H1 (cell line): Measurements from ENCODE around the gene CHST12. TPM values are rescaled to one million over a fixed set of nuclear protein-coding genes. Genes with fewer than 3 reads are reported as not detected.

Experiments
- CBX5 ChIP-seq: fragments of 300-800, 300-1000 bp; sonication (generic); IDR thresholded peaks from 2 replicates; pipeline ENCODE4 v1.7.1; 2016; ENCODE audit warnings: antibody characterized with exemption, low read length, low read depth
- CHD1 ChIP-seq: IDR thresholded peaks from 2 replicates; pipeline ENCODE4 v1.6.1; 2012; ENCODE audit warnings: low read depth, low read length, improper control_type of control experiment
- GABPA ChIP-seq: IDR thresholded peaks from 2 replicates; pipeline ENCODE4 v1.6.1; 2011; ENCODE audit warnings: mild to moderate bottlenecking, low read length, moderate library complexity, borderline replicate concordance; ENCODE audit not compliant: insufficient read depth
- JUN ChIP-seq: IDR thresholded peaks from 2 replicates; pipeline ENCODE4 v1.6.1; 2011; ENCODE audit warnings: low read depth, mild to moderate bottlenecking, improper control_type of control experiment, low read length
- NANOG ChIP-seq: IDR thresholded peaks from 2 replicates; pipeline ENCODE4 v1.6.1; 2011; ENCODE audit warnings: low read length, low read depth, mild to moderate bottlenecking, inconsistent platforms; ENCODE audit not compliant: insufficient read depth, poor library complexity, severe bottlenecking
- SIX5 ChIP-seq: IDR thresholded peaks from 2 replicates; pipeline ENCODE4 v1.6.1; 2011; ENCODE audit warnings: mild to moderate bottlenecking, low read depth, low read length
- YY1 ChIP-seq: IDR thresholded peaks from 2 replicates; pipeline ENCODE4 v1.6.1; 2011; ENCODE audit warnings: low read depth, mild to moderate bottlenecking, low read length
- polyA plus RNA-seq, 7 experiments: library from polyadenylated mRNA; depleted of rRNA in 3 of 7; stranded (reverse) in 5 of 7; unstranded in 2 of 7; fragments of >200 nt in 5 of 7; fragments of 200-250 nt in 2 of 7; gene quantifications; 1 replicate in 5 of 7; 2 replicates in 1 of 7; 4 replicates in 1 of 7; pipeline versions ENCODE4 v1.2.1 to v1.2.3, GENCODE V29; 2011 to 2013; ENCODE audit warnings: missing spikeins in 2 of 7, mixed read lengths in 2 of 7
- total RNA-seq: library from RNA; stranded (reverse); fragmentation: NEBNext Ultra II Directional; extraction: Animal tissue kit (Norgen Biotek cat#: 25700); gene quantifications from 2 replicates; pipeline ENCODE4 v1.2.1, GENCODE V29; 2021
- TF ChIP-seq, protein P1 (sequence below): IDR thresholded peaks from 2 replicates; pipeline ENCODE4 v1.6.1; 2011; ENCODE audit warnings: low read length, improper control_type of control experiment

The CHST12 gene
- total and polyA plus RNA-seq, 2 of the 8 experiments (the other 6 are each of a cell fraction or from before 2014, with no cell fraction given): 13.4 to 24.1 TPM

DNA sequence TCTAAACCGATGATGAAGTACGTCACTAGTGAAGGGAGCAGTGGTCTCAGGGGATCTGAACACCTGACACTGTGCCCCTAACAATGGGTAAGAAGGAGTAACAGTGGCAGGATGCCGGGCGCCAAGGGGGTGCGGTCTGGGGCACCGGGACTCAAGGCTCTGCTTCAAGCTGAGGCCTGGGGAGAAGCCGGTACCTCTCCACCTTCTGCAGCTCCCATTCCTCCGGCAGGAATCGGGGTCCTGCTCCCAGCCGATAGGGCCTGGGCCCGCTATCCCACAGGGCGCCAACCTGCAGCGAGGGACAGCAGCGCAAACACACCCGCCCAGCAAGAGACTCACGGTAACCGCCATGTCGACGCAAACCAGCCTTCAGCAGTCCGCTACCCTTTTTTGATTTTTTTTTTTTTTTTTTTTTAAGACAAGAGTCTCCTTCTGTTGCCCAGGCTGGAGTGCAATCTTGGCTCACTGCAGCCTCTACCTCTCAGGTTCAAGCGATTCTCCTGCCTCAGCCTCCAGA, 8.8 kb upstream of the CHST12 start (continued):
- TF ChIP-seq NANOG (no peak), CBX5 (no peak), SIX5 (no peak), YY1 (no peak), CHD1 (no peak), JUN (no peak), GABPA (no peak)
- TF ChIP-seq, protein P1, sequence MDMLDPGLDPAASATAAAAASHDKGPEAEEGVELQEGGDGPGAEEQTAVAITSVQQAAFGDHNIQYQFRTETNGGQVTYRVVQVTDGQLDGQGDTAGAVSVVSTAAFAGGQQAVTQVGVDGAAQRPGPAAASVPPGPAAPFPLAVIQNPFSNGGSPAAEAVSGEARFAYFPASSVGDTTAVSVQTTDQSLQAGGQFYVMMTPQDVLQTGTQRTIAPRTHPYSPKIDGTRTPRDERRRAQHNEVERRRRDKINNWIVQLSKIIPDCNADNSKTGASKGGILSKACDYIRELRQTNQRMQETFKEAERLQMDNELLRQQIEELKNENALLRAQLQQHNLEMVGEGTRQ: no peak
